Body of pancreas (tissue), 4 donors: ENCODE results near the gene CACNA2D3. TPM values are rescaled to one million over a fixed set of nuclear protein-coding genes. Genes with fewer than 3 reads are reported as not detected.

Experiments used
- ATAC-seq: fragments of 150-250 bp; one replicate; pipeline ENCODE4 v1.9.1; 2016
- DNase-seq, 4 donors: peaks; one replicate each; pipeline ENCODE4 v3.0.0-alpha.2; 2019
- H3K27ac ChIP-seq, 4 donors: fragments of 200-600 bp; sonication (generic); 1 replicate in 3 of 4; 2 replicates in 1 of 4; pipeline versions ENCODE4 v1.5.1 to v1.6.1; 2016 to 2019; ENCODE audit warnings: mild to moderate bottlenecking in 1 of 4, mixed read lengths in 1 of 4, moderate library complexity in 1 of 4
- H3K27me3 ChIP-seq, 2 donors: fragments of 200-600 bp; sonication (generic); one replicate each; pipeline ENCODE4 v1.6.0; 2016; ENCODE audit warnings: mild to moderate bottlenecking in 1 of 2
- H3K36me3 ChIP-seq, 2 donors: fragments of 200-600 bp; sonication (generic); replicated peaks in 1 of 2; 2 replicates each; pipeline ENCODE4 v1.5.1; 2016; ENCODE audit warnings: low read depth in 2 of 2; ENCODE audit not compliant: insufficient read depth in 1 of 2
- H3K4me1 ChIP-seq: fragments of 200-600 bp; sonication (generic); one replicate; pipeline ENCODE4 v1.6.0; 2016
- H3K4me3 ChIP-seq, 2 donors: fragments of 200-600 bp; sonication (generic); 1 replicate in 1 of 2; 2 replicates in 1 of 2; pipeline ENCODE4 v1.5.1; 2016 to 2019
- H3K9me3 ChIP-seq, 3 donors: fragments of 200-600 bp; sonication (generic); 1 replicate in 2 of 3; 2 replicates in 1 of 3; pipeline ENCODE4 v1.5.1; 2016
- CTCF ChIP-seq, 7 experiments: fragments of 450-650 bp in 4 of 7; fragments of 200-600 bp in 3 of 7; sonication (generic) in 3 of 7; IDR thresholded peaks; one replicate each; pipeline ENCODE4 v1.5.1; 2016 to 2019; ENCODE audit warnings: antibody characterized with exemption in 7 of 7
- POLR2A ChIP-seq, 3 donors: fragments of 450-650 bp; IDR thresholded peaks; one replicate each; pipeline ENCODE4 v1.6.1; 2016; ENCODE audit warnings: antibody characterized with exemption in 3 of 3, mild to moderate bottlenecking in 2 of 3
- WGBS, 2 donors: methylation state at CpG; one replicate each; pipeline ENCODE4 v1.1.5; 2017; 5-methylcytosine and 5-hydroxymethylcytosine counted together
- intact Hi-C: fragments of 100-400 bp; cut with DNase I; formaldehyde crosslinking; loops from one replicate; pipeline ENCODE4 v1.15.1; 2023
- total RNA-seq, 2 donors: library from RNA; depleted of rRNA; stranded (reverse); fragments of >200 nt; gene quantifications; one replicate each; pipeline ENCODE4 v1.1.0, GENCODE V29; 2016

CACNA2D3 gene
- total RNA-seq, 2 donors from 2014 or later, result not detected

GRCh38 chr3:54564374-54564925, 442.1 kb downstream of the CACNA2D3 start:
- intact Hi-C loops, result no loop called here
- Histone ChIP-seq H3K4me1 (no peaks in the 10 kb centered on the region), H3K27me3 (no peaks in the 10 kb centered on the region), H3K36me3 (no peaks in the 10 kb centered on the region), H3K4me3 (no peak overlapping the region), H3K9me3 (no peaks in the 10 kb centered on the region), H3K27ac (no peak overlapping the region)
- DNase-seq (no peak), ATAC-seq (no peak)
- WGBS, 2 donors, result 60 to 76% methylated on average over 6 of the region's 6 CpGs
- TF ChIP-seq POLR2A (IDR thresholded peaks at IDR 0.05) (no peak), CTCF (IDR thresholded peaks at IDR 0.05) (no peak)

GRCh38 chr3:54565956-54566355, 443.6 kb downstream of the CACNA2D3 start:
- ATAC-seq (no peak), DNase-seq (no peak)
- Histone ChIP-seq H3K27ac (no peak overlapping the region), H3K27me3 (no peaks in the 10 kb centered on the region), H3K36me3 (no peaks in the 10 kb centered on the region), H3K4me1 (no peaks in the 10 kb centered on the region), H3K9me3 (no peaks in the 10 kb centered on the region), H3K4me3 (no peak overlapping the region)
- no peak for TF ChIP-seq POLR2A (IDR thresholded peaks at IDR 0.05)
- TF ChIP-seq CTCF (IDR thresholded peaks at IDR 0.05), result no peak
- intact Hi-C loops, result no loop called here

GRCh38 chr3:54567949-54568348, 445.6 kb downstream of the CACNA2D3 start:
- Histone ChIP-seq H3K36me3 (no peaks in the 10 kb centered on the region), H3K4me3 (no peak overlapping the region), H3K27ac (no peak overlapping the region), H3K9me3 (no peaks in the 10 kb centered on the region), H3K4me1 (no peaks in the 10 kb centered on the region), H3K27me3 (no peaks in the 10 kb centered on the region)
- no peak for DNase-seq
- ATAC-seq, result peak; percentile 50
- intact Hi-C loops, result no loop called here
- TF ChIP-seq CTCF (IDR thresholded peaks at IDR 0.05) (no peak), POLR2A (IDR thresholded peaks at IDR 0.05) (no peak)
- 49 to 56% methylated on average over 3 of the region's 3 CpGs for WGBS, 2 donors

DNA sequence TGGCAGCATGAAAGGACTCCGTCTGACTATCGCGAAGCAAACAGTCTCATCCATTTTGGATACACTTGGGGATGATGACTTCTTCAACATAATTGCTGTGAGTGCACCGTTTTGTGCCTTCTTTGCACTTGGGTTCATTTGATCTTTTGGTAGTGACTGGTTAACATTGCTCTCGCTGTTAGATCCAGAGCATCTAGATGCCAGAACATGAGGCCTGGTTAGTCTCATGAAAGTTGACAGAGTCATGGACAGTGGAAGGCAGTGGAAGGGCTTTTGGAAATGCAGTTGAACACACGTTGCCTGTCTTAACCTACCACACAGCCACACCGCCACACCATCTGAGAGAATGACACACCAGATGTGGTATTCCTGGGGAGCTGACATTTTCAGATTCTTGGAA, 447.7 kb downstream of the CACNA2D3 start:
- Histone ChIP-seq H3K27ac (no peak overlapping the region), H3K4me3 (no peak overlapping the region), H3K27me3 (no peaks in the 10 kb centered on the region), H3K9me3 (no peaks in the 10 kb centered on the region), H3K36me3 (no peaks in the 10 kb centered on the region), H3K4me1 (no peaks in the 10 kb centered on the region)
- WGBS, 2 donors, result 75 to 81% methylated on average over 7 of the region's 7 CpGs
- ATAC-seq (no peak), DNase-seq (no peak)
- intact Hi-C loops, result no loop called here
- TF ChIP-seq CTCF (IDR thresholded peaks at IDR 0.05) (no peak), POLR2A (IDR thresholded peaks at IDR 0.05) (no peak)

DNA sequence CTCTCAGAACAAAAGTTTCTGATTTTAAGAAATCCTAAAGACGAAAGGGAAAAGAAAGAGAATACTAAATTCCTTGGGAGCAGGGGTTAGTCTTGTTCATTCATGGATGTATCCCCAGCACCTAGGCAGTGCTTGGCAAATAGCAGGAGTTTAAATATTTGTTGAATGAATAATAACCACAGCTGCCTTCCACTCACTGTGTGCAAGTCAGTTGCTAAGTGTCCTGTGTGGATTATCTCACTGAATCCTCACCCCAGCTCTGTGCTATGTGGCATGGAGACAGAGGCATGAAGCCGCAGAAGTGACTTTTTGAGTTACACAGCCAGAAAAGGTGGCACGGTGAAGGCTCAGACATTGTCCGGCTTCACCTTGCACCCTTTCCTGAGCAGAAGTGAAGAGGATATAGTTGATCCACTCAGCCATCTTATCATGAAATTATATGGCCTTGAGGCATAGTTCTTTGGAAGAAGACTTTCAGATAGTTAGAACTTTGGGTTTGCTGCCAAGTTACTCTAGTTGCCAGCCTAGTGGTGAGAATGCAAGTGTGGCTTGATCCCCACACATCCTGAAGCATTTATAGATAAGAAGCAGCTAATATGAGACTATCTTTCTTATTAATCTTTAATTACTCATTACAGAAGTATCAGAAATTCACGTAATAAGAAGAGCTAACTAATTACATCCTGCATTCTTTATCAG, 450.0 kb downstream of the CACNA2D3 start:
- DNase-seq (no peak), ATAC-seq (no peak)
- no peaks in the 10 kb centered on the region for H3K9me3 ChIP-seq
- H3K27ac ChIP-seq, result no peak overlapping the region
- no peaks in the 10 kb centered on the region for H3K27me3 ChIP-seq
- no peak overlapping the region for H3K4me3 ChIP-seq
- H3K36me3 ChIP-seq, result no peaks in the 10 kb centered on the region
- TF ChIP-seq CTCF (IDR thresholded peaks at IDR 0.05) (no peak), POLR2A (IDR thresholded peaks at IDR 0.05) (no peak)
- intact Hi-C loops, result no loop called here
- WGBS, 2 donors, result 74 to 77% methylated on average over 5 of the region's 5 CpGs
- H3K4me1 ChIP-seq, result no peaks in the 10 kb centered on the region
